SK-N-MC (cell line): ENCODE data around the gene RIN2.

Experiments
- EZH2 ChIP-seq: fragments of 200-600 bp; sonication (generic); IDR thresholded peaks from one replicate; pipeline ENCODE4 v1.6.1; 2017; ENCODE audit warnings: antibody characterized with exemption
- FOXP2 ChIP-seq: optimal IDR thresholded peaks from 2 replicates; pipeline ENCODE3; 2011; ENCODE audit warnings: mild to moderate bottlenecking, moderate library complexity; ENCODE audit not compliant: insufficient read depth; ENCODE audit errors: extremely low read length, control extremely low read depth
- POLR2AphosphoS5 ChIP-seq: IDR thresholded peaks from 2 replicates; pipeline ENCODE4 v1.6.1; 2012; ENCODE audit warnings: mild to moderate bottlenecking, low read depth, low read length, borderline replicate concordance

DNA sequence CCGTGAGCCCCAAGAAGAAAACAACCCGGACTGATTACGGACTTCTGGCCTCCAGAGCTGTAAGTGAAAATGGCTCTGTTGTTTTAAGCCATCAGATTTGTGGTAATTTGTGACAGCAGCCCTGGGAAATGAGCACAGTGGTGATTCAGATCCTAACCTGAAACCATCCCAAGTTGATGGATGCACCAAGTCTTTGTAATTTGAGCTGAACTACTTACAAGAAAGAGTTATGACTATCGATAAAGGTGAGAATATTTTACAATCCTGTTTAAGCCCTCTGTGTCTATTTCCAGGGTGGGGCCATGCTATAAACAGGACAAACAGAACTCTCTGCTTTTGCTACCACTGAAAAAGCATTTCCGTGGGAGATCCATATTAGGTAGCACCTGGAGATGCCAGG lies 19.1 kb upstream of the RIN2 start:
- TF ChIP-seq EZH2 = no peak
- no peak for TF ChIP-seq POLR2AphosphoS5
- no peak for TF ChIP-seq FOXP2
